Peyer's patch (tissue), 4 donors: ENCODE measurements around the gene MYO3B. TPM values are rescaled to one million over a fixed set of nuclear protein-coding genes. Genes with fewer than 3 reads are reported as not detected.

ENCODE experiments used
- DNase-seq, 3 donors: peaks; one replicate each; pipeline ENCODE4 v3.0.0-alpha.2; 2017 to 2019
- H3K27ac ChIP-seq, 4 donors: fragments of 200-600 bp; sonication (generic); one replicate each; pipeline ENCODE4 v1.5.1; 2016 to 2019
- H3K27me3 ChIP-seq, 2 donors: fragments of 200-600 bp; sonication (generic); one replicate each; pipeline ENCODE4 v1.5.1; 2019
- H3K36me3 ChIP-seq, 3 donors: fragments of 200-600 bp; sonication (generic); one replicate each; pipeline ENCODE4 v1.5.1; 2016 to 2019
- H3K4me1 ChIP-seq, 4 donors: fragments of 200-600 bp; sonication (generic); one replicate each; pipeline ENCODE4 v1.5.1; 2016 to 2019
- H3K4me3 ChIP-seq, 4 donors: fragments of 200-600 bp; sonication (generic); 1 replicate in 3 of 4; 2 replicates in 1 of 4; pipeline ENCODE4 v1.5.1; 2016 to 2019; ENCODE audit warnings: mild to moderate bottlenecking in 1 of 4
- H3K9me3 ChIP-seq, 4 donors: fragments of 200-600 bp; sonication (generic); one replicate each; pipeline ENCODE4 v1.5.1; 2016 to 2019; ENCODE audit warnings: mild to moderate bottlenecking in 1 of 4
- POLR2A ChIP-seq, 2 donors: fragments of 450-650 bp; IDR thresholded peaks; one replicate each; pipeline ENCODE4 v1.5.1; 2017; ENCODE audit warnings: antibody characterized with exemption in 2 of 2, mild to moderate bottlenecking in 2 of 2, moderate library complexity in 2 of 2
- total RNA-seq, 4 donors: library from RNA; depleted of rRNA; stranded (reverse); fragments of >200 nt; gene quantifications; one replicate each; pipeline ENCODE4 v1.1.0, GENCODE V29; 2016
- TF ChIP-seq, protein P1 (sequence below), 6 experiments: fragments of 450-650 bp in 4 of 6; fragments of 200-600 bp in 2 of 6; sonication (generic) in 1 of 6; IDR thresholded peaks; one replicate each; pipeline ENCODE4 v1.5.1; 2017 to 2019; ENCODE audit warnings: antibody characterized with exemption in 6 of 6, mild to moderate bottlenecking in 3 of 6, moderate library complexity in 1 of 6

The MYO3B gene
- total RNA-seq, 4 donors from 2014 or later = not detected

DNA sequence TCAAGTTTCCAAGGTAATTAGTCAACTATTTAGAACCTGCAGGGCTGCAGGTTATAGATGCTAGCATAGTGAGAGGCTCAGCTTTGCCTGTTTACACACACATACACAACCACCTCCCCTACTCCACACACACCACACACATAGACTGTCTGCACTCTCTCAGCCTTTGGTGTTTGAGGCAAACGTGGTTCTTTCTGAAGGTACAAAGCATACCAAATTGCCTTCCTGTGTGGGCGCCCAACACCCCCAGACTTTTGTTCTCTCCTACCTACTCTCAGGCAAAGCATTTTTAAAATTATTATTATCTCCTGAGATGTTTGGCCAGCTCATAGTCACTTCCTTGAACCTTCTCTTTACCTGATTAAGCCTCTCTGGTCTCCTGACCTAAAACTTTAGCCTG, 44.9 kb downstream of the MYO3B start:
- Histone ChIP-seq H3K27ac (no peak overlapping the region), H3K4me3 (no peak overlapping the region), H3K4me1 (no peaks in the 10 kb centered on the region), H3K9me3 (no peaks in the 10 kb centered on the region), H3K27me3 (no peaks in the 10 kb centered on the region), H3K36me3 (no peaks in the 10 kb centered on the region)
- no peak for DNase-seq
- no peak for TF ChIP-seq POLR2A (IDR thresholded peaks at IDR 0.05)
- TF ChIP-seq, protein P1, sequence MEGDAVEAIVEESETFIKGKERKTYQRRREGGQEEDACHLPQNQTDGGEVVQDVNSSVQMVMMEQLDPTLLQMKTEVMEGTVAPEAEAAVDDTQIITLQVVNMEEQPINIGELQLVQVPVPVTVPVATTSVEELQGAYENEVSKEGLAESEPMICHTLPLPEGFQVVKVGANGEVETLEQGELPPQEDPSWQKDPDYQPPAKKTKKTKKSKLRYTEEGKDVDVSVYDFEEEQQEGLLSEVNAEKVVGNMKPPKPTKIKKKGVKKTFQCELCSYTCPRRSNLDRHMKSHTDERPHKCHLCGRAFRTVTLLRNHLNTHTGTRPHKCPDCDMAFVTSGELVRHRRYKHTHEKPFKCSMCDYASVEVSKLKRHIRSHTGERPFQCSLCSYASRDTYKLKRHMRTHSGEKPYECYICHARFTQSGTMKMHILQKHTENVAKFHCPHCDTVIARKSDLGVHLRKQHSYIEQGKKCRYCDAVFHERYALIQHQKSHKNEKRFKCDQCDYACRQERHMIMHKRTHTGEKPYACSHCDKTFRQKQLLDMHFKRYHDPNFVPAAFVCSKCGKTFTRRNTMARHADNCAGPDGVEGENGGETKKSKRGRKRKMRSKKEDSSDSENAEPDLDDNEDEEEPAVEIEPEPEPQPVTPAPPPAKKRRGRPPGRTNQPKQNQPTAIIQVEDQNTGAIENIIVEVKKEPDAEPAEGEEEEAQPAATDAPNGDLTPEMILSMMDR (IDR thresholded peaks at IDR 0.05) = no peak

DNA sequence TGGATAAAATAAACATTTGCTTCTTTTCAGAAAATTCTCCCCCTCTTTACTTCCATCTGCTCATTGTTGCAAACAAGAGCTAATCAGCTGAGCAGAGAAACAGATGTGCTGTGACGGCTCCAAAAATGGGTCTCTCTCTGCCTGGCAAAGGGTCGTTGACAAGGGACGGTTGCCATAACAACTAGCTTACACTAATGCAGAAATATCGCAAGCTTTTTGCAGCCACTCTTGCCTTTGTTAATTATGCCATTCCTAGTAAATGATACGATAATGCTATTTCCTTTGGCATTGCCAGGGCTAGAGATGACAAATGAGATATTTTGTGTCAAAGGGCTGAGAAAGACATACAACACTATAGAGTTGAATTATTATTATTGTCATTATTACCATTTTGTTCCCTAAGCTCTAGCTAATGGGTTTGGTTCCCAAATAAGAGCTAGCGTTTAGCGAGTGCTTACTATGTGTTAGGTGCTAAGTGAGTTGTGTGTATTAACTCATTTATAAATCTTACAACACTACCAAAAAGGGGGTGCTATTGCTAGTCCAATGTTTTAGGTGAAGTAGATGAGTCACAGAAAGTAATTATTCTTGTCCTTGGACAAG, 46.8 kb downstream of the MYO3B start:
- Histone ChIP-seq H3K36me3 (no peaks in the 10 kb centered on the region), H3K4me3 (no peak overlapping the region), H3K9me3 (no peaks in the 10 kb centered on the region), H3K27ac (no peak overlapping the region), H3K4me1 (no peaks in the 10 kb centered on the region), H3K27me3 (no peaks in the 10 kb centered on the region)
- DNase-seq = no peak
- TF ChIP-seq, protein P1 (IDR thresholded peaks at IDR 0.05) = no peak
- no peak for TF ChIP-seq POLR2A (IDR thresholded peaks at IDR 0.05)

DNA sequence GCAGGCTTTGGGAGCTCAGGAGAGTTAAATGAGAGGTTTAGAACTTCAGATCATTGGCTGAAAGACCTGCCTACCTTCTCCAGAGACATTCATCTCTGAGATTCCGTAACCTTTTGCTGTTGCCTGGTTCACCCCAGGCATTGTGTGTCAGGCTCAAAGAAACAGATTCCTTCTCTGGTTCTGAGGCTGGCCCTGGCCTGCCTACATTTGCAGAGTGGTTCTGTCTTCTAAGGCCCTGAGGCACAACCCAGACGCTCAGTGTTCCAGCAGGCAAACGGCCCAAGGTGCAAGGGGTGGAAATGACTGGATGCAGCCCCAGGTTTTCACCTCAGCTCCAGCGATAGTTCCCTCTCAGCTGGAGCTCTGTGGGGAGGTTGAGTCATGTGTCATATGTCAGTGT, 48.3 kb downstream of the MYO3B start:
- Histone ChIP-seq H3K4me1 (no peaks in the 10 kb centered on the region), H3K9me3 (no peaks in the 10 kb centered on the region), H3K4me3 (no peak overlapping the region), H3K27me3 (no peaks in the 10 kb centered on the region), H3K36me3 (no peaks in the 10 kb centered on the region), H3K27ac (no peak overlapping the region)
- TF ChIP-seq, protein P1 (IDR thresholded peaks at IDR 0.05) = no peak
- TF ChIP-seq POLR2A (IDR thresholded peaks at IDR 0.05) = no peak
- DNase-seq = no peak

DNA sequence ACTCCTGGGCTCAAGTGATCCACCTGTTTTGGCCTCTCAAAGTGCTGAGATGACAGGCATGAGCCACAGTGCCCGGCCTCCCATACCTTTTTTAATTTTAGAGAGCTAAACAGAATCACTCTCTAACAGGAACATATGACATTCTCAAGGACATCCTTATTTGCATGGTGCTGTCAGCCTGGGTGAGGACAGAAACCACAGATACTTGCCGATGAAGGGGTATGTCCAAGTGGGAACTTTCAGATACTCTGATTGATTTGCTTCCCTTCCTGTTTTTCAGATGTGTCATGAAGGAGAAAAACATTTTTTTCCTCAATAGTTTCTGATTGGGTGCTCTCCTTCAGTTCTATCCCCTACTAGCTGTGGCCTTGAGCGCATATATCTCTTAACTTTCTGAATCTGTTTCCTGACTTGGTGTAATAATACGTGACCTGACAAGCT, 49.6 kb downstream of the MYO3B start:
- TF ChIP-seq, protein P1 (IDR thresholded peaks at IDR 0.05) = no peak
- no peak for TF ChIP-seq POLR2A (IDR thresholded peaks at IDR 0.05)
- no peak overlapping the region for H3K4me3 ChIP-seq
- no peaks in the 10 kb centered on the region for H3K36me3 ChIP-seq

DNA sequence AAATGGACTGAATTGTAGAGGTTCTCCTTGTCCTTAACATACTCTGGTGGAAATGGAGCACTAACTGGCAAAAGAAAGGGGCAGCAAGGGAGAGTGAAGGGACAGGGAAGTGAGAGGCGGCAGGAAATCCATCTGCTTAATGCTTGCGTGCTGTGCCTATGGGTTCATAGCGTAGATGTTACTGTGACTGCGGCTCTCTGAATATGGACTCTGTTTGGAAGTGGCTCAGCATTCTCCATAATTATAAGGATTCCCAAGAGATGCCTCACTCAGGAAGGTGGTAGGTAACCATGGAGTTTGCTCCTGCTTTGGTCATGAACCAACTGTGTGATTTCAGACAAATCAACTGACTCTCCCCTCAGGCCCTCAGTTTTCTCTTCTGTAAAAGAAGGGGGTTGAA, 50.0 kb downstream of the MYO3B start:
- no peak overlapping the region for H3K4me3 ChIP-seq
- no peak overlapping the region for H3K27ac ChIP-seq

More for the DNA sequence above, 49.6 kb downstream of the MYO3B start:
- Histone ChIP-seq H3K27me3 (no peaks in the 10 kb centered on the region), H3K4me1 (no peaks in the 10 kb centered on the region), H3K9me3 (no peaks in the 10 kb centered on the region), H3K27ac (no peak overlapping the region)
- DNase-seq = no peak

More for the DNA sequence above, 50.0 kb downstream of the MYO3B start:
- Histone ChIP-seq H3K4me1 (no peaks in the 10 kb centered on the region), H3K36me3 (no peaks in the 10 kb centered on the region), H3K9me3 (no peaks in the 10 kb centered on the region), H3K27me3 (no peaks in the 10 kb centered on the region)
- DNase-seq = no peak
- TF ChIP-seq POLR2A (IDR thresholded peaks at IDR 0.05) = no peak
- TF ChIP-seq, protein P1 (IDR thresholded peaks at IDR 0.05) = no peak
